Activated T-helper 2 cell treated with anti-CD3 and anti-CD28 coated beads, Interferon-gamma antibody, Interleukin-2, Interleukin-4, amounts not matched to agents 10 μg/mL and 5 μg/mL and 100 μg/mL, durations not matched to agents 14 hours and 24 hours and 36 hours (primary cell): Measurements from ENCODE around the gene NEU2. TPM values are rescaled to one million over a fixed set of nuclear protein-coding genes. Genes with fewer than 3 reads are reported as not detected.
"Not testable (repeated sequence)": the region's sequence is repeated elsewhere in the genome, so short reads cannot be mapped to it uniquely, and the experiment has no call there.

ENCODE experiments used
- DNase-seq: peaks from one replicate; pipeline ENCODE4 v3.0.0; 2021; ENCODE audit warnings: low spot score
- H3K27ac Mint-ChIP-seq: one replicate; pipeline ENCODE4 v1.8.0; 2021; ENCODE audit warnings: mixed read lengths
- H3K27me3 Mint-ChIP-seq: one replicate; pipeline ENCODE4 v1.8.0; 2021; ENCODE audit warnings: low read depth, mixed read lengths
- H3K36me3 Mint-ChIP-seq: one replicate; pipeline ENCODE4 v1.8.0; 2021; ENCODE audit warnings: low read depth, mixed read lengths
- H3K4me1 Mint-ChIP-seq: one replicate; pipeline ENCODE4 v1.8.0; 2021; ENCODE audit warnings: low read depth, mixed read lengths
- H3K4me3 Mint-ChIP-seq: one replicate; pipeline ENCODE4 v1.8.0; 2021; ENCODE audit warnings: low read depth, mild to moderate bottlenecking, moderate library complexity, mixed read lengths
- H3K9me3 Mint-ChIP-seq: one replicate; pipeline ENCODE4 v1.8.0; 2021; ENCODE audit warnings: mixed read lengths
- intact Hi-C: fragments of 100-400 bp; cut with micrococcal nuclease; formaldehyde crosslinking; loops from one replicate; pipeline ENCODE4 v1.15.1; 2023
- total RNA-seq: library from RNA; stranded (reverse); gene quantifications from 2 replicates; pipeline ENCODE4 v1.2.3, GENCODE V29; 2022

The NEU2 gene
- total RNA-seq, 1 donor from 2014 or later = not detected

- intact Hi-C loops = loop anchor here (10.0 kb wide), 2 partner anchors 295 to 455 kb away; no protein-coding TSS in a partner anchor
- Mint-ChIP-seq H3K4me3 (peak overlapping the region; percentile 91), H3K9me3 (no peaks in the 10 kb centered on the region), H3K36me3 (peaks cover 20% of the 10 kb centered on the region), H3K27me3 (peaks cover 2% of the 10 kb centered on the region), H3K27ac (peak overlapping the region; percentile 88), H3K4me1 (peaks cover 32% of the 10 kb centered on the region)
- DNase-seq = no peak
Observed at GRCh38 chr2:233059547-233059796, 27.0 kb downstream of the NEU2 start.

- H3K27ac Mint-ChIP-seq = peak within 1 kb of the TSS; percentile 88
- peaks cover 33% of the 10 kb centered on the region for H3K4me1 Mint-ChIP-seq
- H3K9me3 Mint-ChIP-seq = no peaks in the 10 kb centered on the region
- H3K27me3 Mint-ChIP-seq = no peaks in the 10 kb centered on the region
- intact Hi-C loops = loop anchor here (1.0 to 10.0 kb wide), 7 partner anchors 21 to 455 kb away; partner anchors contain the start of genes ATG16L1 and GIGYF2
- peak within 1 kb of the TSS; percentile 91 for H3K4me3 Mint-ChIP-seq
- peaks cover 25% of the 10 kb centered on the region for H3K36me3 Mint-ChIP-seq
- DNase-seq = peak; percentile 75
Observed at GRCh38 chr2:233059797-233060500, 27.5 kb downstream of the NEU2 start, which contains the start of gene INPP5D. Gene INPP5D, plus strand, starts transcription at chr2:233060342. Its CDS starts 137 bp downstream, at chr2:233060479.

- peaks cover 31% of the 10 kb centered on the region for H3K36me3 Mint-ChIP-seq
- intact Hi-C loops = loop anchor here (1.0 to 10.0 kb wide), 5 partner anchors 21 to 363 kb away; partner anchors contain the start of genes ATG16L1 and GIGYF2
- no peaks in the 10 kb centered on the region for H3K9me3 Mint-ChIP-seq
Observed at GRCh38 chr2:233060501-233060979, 28.1 kb downstream of the NEU2 start.

GRCh38 chr2:233060980-233061590 lies 28.6 kb downstream of the NEU2 start:
- Mint-ChIP-seq H3K27me3 (no peaks in the 10 kb centered on the region), H3K4me3 (peak overlapping the region; percentile 91), H3K27ac (peak overlapping the region; percentile 88), H3K9me3 (no peaks in the 10 kb centered on the region), H3K36me3 (peaks cover 34% of the 10 kb centered on the region), H3K4me1 (peaks cover 34% of the 10 kb centered on the region)
- DNase-seq = no peak
- intact Hi-C loops = loop anchor here (1.0 to 10.0 kb wide), 5 partner anchors 20 to 364 kb away; partner anchors contain the start of genes ATG16L1 and GIGYF2

More at GRCh38 chr2:233060501-233060979, 28.1 kb downstream of the NEU2 start:
- H3K4me3 Mint-ChIP-seq = peak overlapping the region; percentile 91
- H3K27me3 Mint-ChIP-seq = no peaks in the 10 kb centered on the region
- H3K27ac Mint-ChIP-seq = peak overlapping the region; percentile 88
- no peak for DNase-seq
- H3K4me1 Mint-ChIP-seq = peaks cover 33% of the 10 kb centered on the region

- peak overlapping the region; percentile 88 for H3K27ac Mint-ChIP-seq
- no peaks in the 10 kb centered on the region for H3K27me3 Mint-ChIP-seq
- intact Hi-C loops = loop anchor here (2.0 to 10.0 kb wide), 4 partner anchors 167 to 365 kb away; partner anchors contain the start of genes ATG16L1 and GIGYF2
- peaks cover 38% of the 10 kb centered on the region for H3K4me1 Mint-ChIP-seq
- DNase-seq = peak; percentile 23
- no peaks in the 10 kb centered on the region for H3K9me3 Mint-ChIP-seq
- H3K4me3 Mint-ChIP-seq = peak overlapping the region; percentile 91
- peaks cover 39% of the 10 kb centered on the region for H3K36me3 Mint-ChIP-seq
Observed at GRCh38 chr2:233061591-233062450, 29.3 kb downstream of the NEU2 start.

GRCh38 chr2:233062451-233062850 lies 30.0 kb downstream of the NEU2 start:
- Mint-ChIP-seq H3K4me1 (peaks cover 45% of the 10 kb centered on the region), H3K36me3 (peaks cover 46% of the 10 kb centered on the region), H3K9me3 (no peaks in the 10 kb centered on the region), H3K27ac (peak overlapping the region; percentile 31), H3K4me3 (peak overlapping the region; percentile 91), H3K27me3 (no peaks in the 10 kb centered on the region)
- intact Hi-C loops = loop anchor here (5.0 to 10.0 kb wide), 3 partner anchors 168 to 365 kb away; partner anchors contain the start of genes ATG16L1 and GIGYF2
- no peak for DNase-seq

GRCh38 chr2:233062946-233063268 lies 30.4 kb downstream of the NEU2 start:
- H3K36me3 Mint-ChIP-seq = peaks cover 47% of the 10 kb centered on the region
- intact Hi-C loops = loop anchor here (5.0 to 10.0 kb wide), 3 partner anchors 168 to 366 kb away; partner anchors contain the start of genes ATG16L1 and GIGYF2
- H3K4me1 Mint-ChIP-seq = peaks cover 45% of the 10 kb centered on the region

GRCh38 chr2:233063269-233063975 lies 30.9 kb downstream of the NEU2 start:
- peak overlapping the region; percentile 16 for H3K27ac Mint-ChIP-seq
- no peak for DNase-seq
- intact Hi-C loops = loop anchor here (5.0 to 10.0 kb wide), 3 partner anchors 169 to 366 kb away; partner anchors contain the start of genes ATG16L1 and GIGYF2
- peaks cover 48% of the 10 kb centered on the region for H3K36me3 Mint-ChIP-seq
- H3K9me3 Mint-ChIP-seq = no peaks in the 10 kb centered on the region
- H3K4me1 Mint-ChIP-seq = peaks cover 46% of the 10 kb centered on the region
- H3K27me3 Mint-ChIP-seq = no peaks in the 10 kb centered on the region
- H3K4me3 Mint-ChIP-seq = peak overlapping the region; percentile 91

More at GRCh38 chr2:233062946-233063268, 30.4 kb downstream of the NEU2 start:
- DNase-seq = no peak
- Mint-ChIP-seq H3K27ac (no peak overlapping the region), H3K27me3 (no peaks in the 10 kb centered on the region), H3K4me3 (peak overlapping the region; percentile 91), H3K9me3 (no peaks in the 10 kb centered on the region)

GRCh38 chr2:233063976-233064411 lies 31.5 kb downstream of the NEU2 start:
- Mint-ChIP-seq H3K4me1 (peaks cover 48% of the 10 kb centered on the region), H3K27ac (no peak overlapping the region), H3K4me3 (peak overlapping the region; percentile 91), H3K36me3 (peaks cover 54% of the 10 kb centered on the region), H3K27me3 (no peaks in the 10 kb centered on the region), H3K9me3 (no peaks in the 10 kb centered on the region)
- intact Hi-C loops = loop anchor here (5.0 to 10.0 kb wide), 3 partner anchors 169 to 367 kb away; partner anchors contain the start of genes ATG16L1 and GIGYF2
- DNase-seq = no peak

GRCh38 chr2:233064530-233065199 lies 32.2 kb downstream of the NEU2 start:
- Mint-ChIP-seq H3K9me3 (no peaks in the 10 kb centered on the region), H3K36me3 (peaks cover 59% of the 10 kb centered on the region), H3K4me1 (peaks cover 48% of the 10 kb centered on the region), H3K27me3 (no peaks in the 10 kb centered on the region), H3K4me3 (no peak overlapping the region), H3K27ac (no peak overlapping the region)
- DNase-seq = no peak
- intact Hi-C loops = loop anchor here (5.0 to 10.0 kb wide), 3 partner anchors 170 to 367 kb away; partner anchors contain the start of genes ATG16L1 and GIGYF2

- not testable (repeated sequence) for DNase-seq, H3K9me3 Mint-ChIP-seq, H3K4me3 Mint-ChIP-seq, H3K27ac Mint-ChIP-seq, H3K27me3 Mint-ChIP-seq
- H3K36me3 Mint-ChIP-seq = peaks cover 59% of the 10 kb centered on the region
- H3K4me1 Mint-ChIP-seq = peaks cover 47% of the 10 kb centered on the region
- intact Hi-C loops = loop anchor here (10.0 kb wide), 1 partner anchor 170 kb away; no protein-coding TSS in a partner anchor
Observed at GRCh38 chr2:233065200-233065589, 32.7 kb downstream of the NEU2 start.
